ACHN (cell line): Measurements from ENCODE around the gene ANO4.
"Not testable (repeated sequence)": the region's sequence is repeated elsewhere in the genome, so short reads cannot be mapped to it uniquely, and the experiment has no call there.

Experiments used
- DNase-seq: peaks from one replicate; pipeline ENCODE4 v3.0.0-alpha.2; 2015
- in situ Hi-C: cut with HindIII; loops from 2 replicates; pipeline ENCODE4 v1.10.0; 2017; ENCODE audit warnings: low sequenced_read_pairs, low pct_ligation_motif_present, low pct_unique_long_range_greater_than_20kb

ANO4 gene

GRCh38 chr12:101086490-101087135 is 292.0 kb downstream of the ANO4 start:
- in situ Hi-C loops = no loop called here
- DNase-seq = no peak

- in situ Hi-C loops = no loop called here
- no peak for DNase-seq
Measured at GRCh38 chr12:101087920-101088319, 293.3 kb downstream of the ANO4 start.

GRCh38 chr12:101089271-101089670 is 294.7 kb downstream of the ANO4 start:
- in situ Hi-C loops = no loop called here
- no peak for DNase-seq

GRCh38 chr12:101090222-101090621 is 295.6 kb downstream of the ANO4 start:
- DNase-seq, in situ Hi-C loops: not testable (repeated sequence)

GRCh38 chr12:101097829-101098580 is 303.4 kb downstream of the ANO4 start:
- in situ Hi-C loops = no loop called here
- DNase-seq = no peak

- in situ Hi-C loops = no loop called here
- DNase-seq = no peak
Measured at GRCh38 chr12:101107032-101107763, 312.6 kb downstream of the ANO4 start.

- no peak for DNase-seq
- in situ Hi-C loops = no loop called here
Measured at GRCh38 chr12:101108130-101108529, 313.6 kb downstream of the ANO4 start.

- DNase-seq = no peak
- in situ Hi-C loops = no loop called here
Measured at GRCh38 chr12:101110866-101111265, 316.3 kb downstream of the ANO4 start.

- DNase-seq = no peak
- in situ Hi-C loops = no loop called here
Measured at GRCh38 chr12:101111441-101111840, 316.9 kb downstream of the ANO4 start.

GRCh38 chr12:101115326-101115725 is 320.8 kb downstream of the ANO4 start:
- no peak for DNase-seq
- in situ Hi-C loops = no loop called here

GRCh38 chr12:101116911-101117310 is 322.3 kb downstream of the ANO4 start:
- no peak for DNase-seq
- in situ Hi-C loops = no loop called here

- in situ Hi-C loops = no loop called here
- no peak for DNase-seq
Measured at GRCh38 chr12:101117842-101118241, 323.3 kb downstream of the ANO4 start.

- peak; percentile 90 for DNase-seq
Measured at GRCh38 chr12:101127521-101128219, 333.1 kb downstream of the ANO4 start.

GRCh38 chr12:101145777-101146431 is 351.3 kb downstream of the ANO4 start:
- in situ Hi-C loops, DNase-seq: not testable (repeated sequence)

More at GRCh38 chr12:101127521-101128219, 333.1 kb downstream of the ANO4 start:
- in situ Hi-C loops = no loop called here

- DNase-seq = no peak
- in situ Hi-C loops = no loop called here
Measured at GRCh38 chr12:101165319-101165718, 370.7 kb downstream of the ANO4 start.

- in situ Hi-C loops = no loop called here
- no peak for DNase-seq
Measured at GRCh38 chr12:101166866-101167265, 372.3 kb downstream of the ANO4 start.

GRCh38 chr12:101168001-101168400 is 373.4 kb downstream of the ANO4 start:
- no peak for DNase-seq
- in situ Hi-C loops = no loop called here

- peak; percentile 48 for DNase-seq
- in situ Hi-C loops = no loop called here
Measured at GRCh38 chr12:101172316-101172715, 377.7 kb downstream of the ANO4 start.
